Natural killer cell (primary cell): ENCODE data around the gene SUDS3. TPM values are rescaled to one million over a fixed set of nuclear protein-coding genes. Genes with fewer than 3 reads are reported as not detected.

Experiments used
- ATAC-seq, 3 donors: fragments of 150-1000 bp in 2 of 3; fragments of 200-7000 bp in 1 of 3; cut with Tn5 transposase; 1 replicate in 1 of 3; 2 replicates in 2 of 3; pipeline ENCODE4 v1.10.0; 2021; ENCODE audit warnings: mild to moderate bottlenecking in 2 of 3, moderate library complexity in 2 of 3
- DNase-seq, 2 donors: peaks; one replicate each; pipeline versions ENCODE4 v3.0.0 to v3.0.0-alpha.2; 2013 to 2021; ENCODE audit warnings: mixed read lengths in 1 of 2
- H3K27ac ChIP-seq: one replicate; pipeline ENCODE4 v1.5.1; 2013; ENCODE audit warnings: mild to moderate bottlenecking, low read length
- H3K27me3 ChIP-seq: one replicate; pipeline ENCODE4 v1.6.1; 2013; ENCODE audit warnings: low read length; ENCODE audit not compliant: control insufficient read depth, insufficient read depth
- H3K36me3 ChIP-seq: one replicate; pipeline ENCODE4 v1.6.1; 2013; ENCODE audit warnings: low read length; ENCODE audit not compliant: control insufficient read depth, insufficient read depth
- H3K4me1 ChIP-seq: one replicate; pipeline ENCODE4 v1.6.1; 2013; ENCODE audit warnings: low read length; ENCODE audit not compliant: control insufficient read depth, insufficient read depth
- H3K4me3 ChIP-seq: one replicate; pipeline ENCODE4 v1.5.1; 2013; ENCODE audit warnings: low read length
- H3K9me3 ChIP-seq: one replicate; pipeline ENCODE4 v1.6.1; 2013; ENCODE audit warnings: low read length; ENCODE audit not compliant: control insufficient read depth, insufficient read depth
- H3K27ac Mint-ChIP-seq, 2 donors: one replicate each; pipeline ENCODE4 v1.8.0; 2022; ENCODE audit warnings: mild to moderate bottlenecking in 2 of 2, mixed read lengths in 2 of 2, moderate library complexity in 1 of 2
- H3K27me3 Mint-ChIP-seq, 2 donors: one replicate each; pipeline ENCODE4 v1.8.0; 2022; ENCODE audit warnings: low read depth in 2 of 2, mixed read lengths in 2 of 2
- H3K36me3 Mint-ChIP-seq: one replicate; pipeline ENCODE4 v1.8.0; 2022; ENCODE audit warnings: mixed read lengths
- H3K4me1 Mint-ChIP-seq, 2 donors: one replicate each; pipeline ENCODE4 v1.8.0; 2022; ENCODE audit warnings: mixed read lengths in 2 of 2
- H3K4me3 Mint-ChIP-seq: one replicate; pipeline ENCODE4 v1.8.0; 2022; ENCODE audit warnings: mild to moderate bottlenecking, moderate library complexity, mixed read lengths
- H3K9me3 Mint-ChIP-seq, 2 donors: one replicate each; pipeline ENCODE4 v1.8.0; 2022; ENCODE audit warnings: mixed read lengths in 2 of 2
- WGBS: methylation state at CpG from one replicate; pipeline ENCODE4 v1.1.7; 2013; ENCODE audit warnings: missing lambda C conversion rate; ENCODE audit not compliant: insufficient coverage; 5-methylcytosine and 5-hydroxymethylcytosine counted together
- intact Hi-C: fragments of 100-400 bp; cut with micrococcal nuclease; formaldehyde crosslinking; loops from one replicate; pipeline ENCODE4 v1.14.2; 2022
- total RNA-seq, 4 donors: library from RNA; stranded (reverse); fragments of 120-200 nt in 1 of 4; gene quantifications; one replicate each; pipeline versions ENCODE4 v1.2.3 to v1.2.4, GENCODE V29; 2013 to 2022
- TF ChIP-seq, protein P1 (sequence below): fragments of 200-600 bp; IDR thresholded peaks from one replicate; pipeline ENCODE4 v1.8.0; 2022; ENCODE audit warnings: antibody characterized with exemption

SUDS3 gene
- total RNA-seq, 3 donors from 2014 or later (not counting 1 experiment from before 2014, with no cell fraction given): 27.5 to 40.3 (median 35.7) TPM

DNA sequence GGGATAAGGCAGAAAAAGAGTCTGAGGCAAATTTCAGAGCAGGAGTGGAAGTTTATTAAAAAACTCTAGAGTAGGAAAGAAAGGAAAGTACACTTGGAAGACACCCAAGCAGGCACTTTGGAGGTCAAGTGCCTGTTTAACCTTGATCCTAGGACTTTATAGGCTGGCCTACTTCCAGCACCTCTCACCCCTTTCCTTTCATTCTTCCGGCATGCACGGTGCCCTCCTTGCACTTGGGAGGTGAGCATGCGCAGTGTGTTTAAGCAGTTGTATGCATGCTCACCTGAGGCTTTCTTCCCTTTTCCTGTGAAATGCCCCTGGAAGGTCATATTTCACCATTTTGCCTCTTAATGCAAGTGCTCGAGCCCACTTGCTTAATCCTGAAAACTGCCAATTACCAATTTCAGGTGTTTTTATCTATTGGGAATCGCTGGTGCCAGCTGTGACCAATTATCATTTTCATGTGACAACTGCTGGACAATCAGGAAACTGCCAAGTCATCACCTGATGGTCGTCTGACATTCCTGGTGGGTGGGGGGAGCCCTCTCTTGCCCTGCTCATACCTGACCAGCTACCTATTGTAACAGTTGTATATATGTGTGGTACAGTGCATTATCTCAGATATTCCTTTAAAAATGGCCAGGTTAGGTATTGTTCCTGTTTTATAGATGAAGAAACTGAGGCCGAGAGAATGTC is 53.5 kb downstream of the SUDS3 start:
- Histone ChIP-seq H3K27ac (no peak overlapping the region), H3K27me3 (no peaks in the 10 kb centered on the region), H3K9me3 (no peaks in the 10 kb centered on the region), H3K36me3 (no peaks in the 10 kb centered on the region), H3K4me3 (no peak overlapping the region), H3K4me1 (no peaks in the 10 kb centered on the region)
- Mint-ChIP-seq H3K4me3 (no peak overlapping the region), H3K27me3 (no peaks in the 10 kb centered on the region), H3K27ac (no peak overlapping the region), H3K4me1 (no peaks in the 10 kb centered on the region), H3K36me3 (no peaks in the 10 kb centered on the region), H3K9me3 (no peaks in the 10 kb centered on the region)
- DNase-seq: no peak
- ATAC-seq: no peak
- TF ChIP-seq, protein P1, sequence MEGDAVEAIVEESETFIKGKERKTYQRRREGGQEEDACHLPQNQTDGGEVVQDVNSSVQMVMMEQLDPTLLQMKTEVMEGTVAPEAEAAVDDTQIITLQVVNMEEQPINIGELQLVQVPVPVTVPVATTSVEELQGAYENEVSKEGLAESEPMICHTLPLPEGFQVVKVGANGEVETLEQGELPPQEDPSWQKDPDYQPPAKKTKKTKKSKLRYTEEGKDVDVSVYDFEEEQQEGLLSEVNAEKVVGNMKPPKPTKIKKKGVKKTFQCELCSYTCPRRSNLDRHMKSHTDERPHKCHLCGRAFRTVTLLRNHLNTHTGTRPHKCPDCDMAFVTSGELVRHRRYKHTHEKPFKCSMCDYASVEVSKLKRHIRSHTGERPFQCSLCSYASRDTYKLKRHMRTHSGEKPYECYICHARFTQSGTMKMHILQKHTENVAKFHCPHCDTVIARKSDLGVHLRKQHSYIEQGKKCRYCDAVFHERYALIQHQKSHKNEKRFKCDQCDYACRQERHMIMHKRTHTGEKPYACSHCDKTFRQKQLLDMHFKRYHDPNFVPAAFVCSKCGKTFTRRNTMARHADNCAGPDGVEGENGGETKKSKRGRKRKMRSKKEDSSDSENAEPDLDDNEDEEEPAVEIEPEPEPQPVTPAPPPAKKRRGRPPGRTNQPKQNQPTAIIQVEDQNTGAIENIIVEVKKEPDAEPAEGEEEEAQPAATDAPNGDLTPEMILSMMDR: no peak
- WGBS: 85% methylated on average over 6 of the region's 7 CpGs
- intact Hi-C loops: no loop called here

- Histone ChIP-seq H3K36me3 (no peaks in the 10 kb centered on the region), H3K27ac (no peak overlapping the region), H3K4me3 (no peak overlapping the region), H3K27me3 (no peaks in the 10 kb centered on the region), H3K4me1 (no peaks in the 10 kb centered on the region), H3K9me3 (no peaks in the 10 kb centered on the region)
- intact Hi-C loops: no loop called here
- WGBS: 92% methylated on average over 1 of the region's 4 CpGs
- no peaks in the 10 kb centered on the region for H3K9me3 Mint-ChIP-seq
- DNase-seq: no peak
- TF ChIP-seq, protein P1: no peak
- no peaks in the 10 kb centered on the region for H3K27me3 Mint-ChIP-seq
- H3K4me3 Mint-ChIP-seq: no peak overlapping the region
- no peaks in the 10 kb centered on the region for H3K36me3 Mint-ChIP-seq
- ATAC-seq: no peak
- no peaks in the 10 kb centered on the region for H3K4me1 Mint-ChIP-seq
- H3K27ac Mint-ChIP-seq: no peak overlapping the region
Measured at GRCh38 chr12:118430516-118430915, 54.2 kb downstream of the SUDS3 start.

GRCh38 chr12:118432812-118433545 is 56.6 kb downstream of the SUDS3 start:
- Histone ChIP-seq H3K36me3 (no peaks in the 10 kb centered on the region), H3K4me3 (no peak overlapping the region), H3K27ac (no peak overlapping the region), H3K4me1 (no peaks in the 10 kb centered on the region), H3K9me3 (no peaks in the 10 kb centered on the region), H3K27me3 (no peaks in the 10 kb centered on the region)
- H3K4me1 Mint-ChIP-seq: no peaks in the 10 kb centered on the region
- H3K36me3 Mint-ChIP-seq: no peaks in the 10 kb centered on the region
- ATAC-seq: no peak
- TF ChIP-seq, protein P1: no peak
- H3K27me3 Mint-ChIP-seq: no peaks in the 10 kb centered on the region
- no peak for DNase-seq
- H3K4me3 Mint-ChIP-seq: no peak overlapping the region
- no peak overlapping the region for H3K27ac Mint-ChIP-seq
- 87% methylated on average over 5 of the region's 5 CpGs for WGBS
- intact Hi-C loops: no loop called here
- no peaks in the 10 kb centered on the region for H3K9me3 Mint-ChIP-seq
